GM19351 (cell line): Measurements from ENCODE around the gene LMBRD2.
"Not testable (repeated sequence)": the region's sequence is repeated elsewhere in the genome, so short reads cannot be mapped to it uniquely, and the experiment has no call there.

Experiments used
- ATAC-seq: cut with Tn5 transposase; IDR thresholded peaks from one replicate; pipeline ENCODE4 v1.9.1; 2021; ENCODE audit warnings: mild to moderate bottlenecking, moderate library complexity; ENCODE audit not compliant: unreplicated experiment

Gene LMBRD2

DNA sequence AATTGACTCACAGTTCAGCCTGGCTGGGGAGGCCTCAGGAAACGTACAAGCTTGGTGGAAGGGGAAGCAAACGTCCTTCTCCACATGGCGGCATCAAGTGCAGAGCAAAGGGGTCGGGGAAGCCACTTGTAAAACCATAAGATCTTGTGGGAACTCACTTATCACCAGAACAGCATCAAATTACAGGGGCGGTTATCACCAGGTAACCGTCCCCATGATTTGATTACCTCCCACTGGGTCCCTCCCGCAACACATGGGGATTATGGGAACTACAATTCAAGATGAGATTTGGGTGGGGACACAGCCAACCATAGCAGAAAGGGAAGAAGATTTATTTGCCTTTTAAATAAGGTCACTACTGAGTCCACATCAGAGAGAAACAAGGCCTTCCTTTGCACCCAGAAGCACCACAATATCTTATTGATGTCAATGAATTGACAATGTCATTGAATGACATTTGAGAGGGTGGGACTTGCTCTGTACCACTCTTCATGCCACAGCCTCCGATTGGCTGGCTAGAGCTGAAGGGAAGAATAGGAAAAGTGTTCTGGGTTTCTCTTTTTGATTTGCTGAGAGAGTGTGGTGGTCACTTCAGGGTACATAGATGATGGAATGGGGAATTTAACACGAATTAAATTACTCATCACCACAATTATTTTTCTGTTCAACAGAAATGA lies 11.3 kb upstream of the LMBRD2 start:
- no peak for ATAC-seq

DNA sequence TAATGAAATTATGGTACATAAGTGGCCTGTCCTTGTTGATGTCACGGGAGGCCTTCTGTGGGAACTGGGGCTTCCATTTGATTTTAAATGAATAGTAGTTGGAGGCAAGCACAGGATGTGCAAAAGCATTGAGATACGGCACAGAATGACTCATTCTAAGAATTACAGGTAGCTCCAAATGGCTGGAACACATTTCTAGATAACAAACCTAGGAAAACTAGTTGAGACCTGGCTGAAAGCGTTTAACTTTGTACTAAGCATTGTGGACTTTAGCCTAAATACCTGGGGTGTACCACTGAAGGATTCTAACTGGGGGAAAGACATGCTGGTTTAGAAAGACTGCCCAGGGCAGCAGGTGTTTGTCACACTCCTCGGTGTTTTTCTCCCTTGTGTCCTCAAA lies 9.7 kb upstream of the LMBRD2 start:
- ATAC-seq, result no peak

DNA sequence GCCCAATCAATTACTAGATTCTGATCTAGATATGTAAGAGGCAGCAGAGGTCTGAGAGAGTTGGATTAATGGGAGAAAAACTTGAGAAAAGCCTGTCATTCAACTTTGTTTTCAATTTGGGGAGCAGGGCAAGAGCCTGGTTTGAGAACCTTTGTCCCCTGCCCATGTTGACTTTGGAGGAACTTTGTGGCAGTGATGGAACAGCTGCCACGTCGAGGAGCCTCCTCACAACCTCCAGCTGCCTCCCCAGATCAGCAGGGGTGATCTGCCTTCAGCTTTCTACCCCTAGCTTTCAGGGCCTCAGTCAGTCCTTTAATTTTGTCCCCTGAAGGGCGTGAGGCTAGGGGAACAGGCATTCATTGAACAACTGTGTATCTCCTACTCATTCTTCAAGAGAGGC lies 8.9 kb upstream of the LMBRD2 start:
- ATAC-seq, result no peak

DNA sequence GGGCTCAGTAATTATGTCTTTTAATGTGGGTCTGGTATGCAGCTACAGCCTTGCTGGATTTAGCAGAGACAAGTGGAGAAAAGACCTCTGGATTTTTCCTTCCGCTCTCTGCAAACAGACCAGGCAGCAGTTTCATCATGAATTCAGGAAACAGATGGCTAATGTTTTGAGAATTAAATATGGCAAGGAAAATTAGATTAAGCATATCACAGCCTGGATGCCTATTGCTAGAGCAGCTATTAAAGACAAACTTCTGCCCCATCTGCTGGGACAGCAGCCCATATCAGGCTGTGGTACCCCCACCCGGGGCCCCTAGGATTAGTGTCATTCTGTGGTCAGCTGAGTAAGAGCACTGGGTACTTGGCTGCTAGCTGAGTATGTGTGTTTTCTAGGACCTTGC lies 6.5 kb upstream of the LMBRD2 start:
- ATAC-seq, result no peak

DNA sequence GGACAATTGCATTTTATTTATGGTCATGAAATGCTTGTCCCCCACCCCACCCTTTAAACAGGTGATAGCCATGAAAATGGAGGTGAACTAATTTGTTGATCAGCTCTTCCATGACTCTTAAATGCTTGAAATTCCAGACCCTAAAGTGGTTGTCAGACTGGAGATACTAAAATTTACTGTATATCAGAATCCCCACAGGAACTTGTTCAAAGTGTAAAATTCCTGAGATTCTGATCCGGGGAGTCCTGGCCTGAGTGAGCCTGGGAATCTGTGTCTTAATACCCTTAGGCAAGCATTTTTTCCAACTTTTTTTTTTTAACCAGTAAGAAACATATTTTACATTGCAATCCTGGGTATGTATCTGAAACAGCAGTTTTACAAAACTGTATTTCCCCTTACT lies 4.9 kb upstream of the LMBRD2 start:
- ATAC-seq, result no peak

DNA sequence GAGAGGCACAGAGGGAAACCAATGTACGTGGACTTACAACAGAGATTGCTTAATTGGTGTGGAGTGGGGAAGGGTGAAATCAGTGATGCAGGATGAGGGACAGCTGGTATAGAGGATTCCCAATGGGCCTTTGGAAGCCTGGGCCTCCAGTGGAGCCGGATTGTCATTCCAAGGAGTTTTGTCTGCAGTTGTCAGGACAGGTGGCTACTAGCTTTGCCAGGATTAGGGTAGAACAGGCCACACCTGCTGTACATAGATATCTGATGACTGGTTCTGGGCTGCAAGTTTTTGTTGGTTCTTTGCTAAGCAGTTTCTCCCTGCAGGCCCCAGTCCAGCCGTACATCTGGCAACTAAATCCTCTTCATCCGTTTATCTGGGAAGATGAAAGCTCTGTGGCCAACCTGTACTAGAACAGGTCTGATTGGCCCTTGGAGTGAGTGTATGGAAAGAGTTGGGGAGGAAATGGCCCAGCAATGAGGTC lies 4.5 kb upstream of the LMBRD2 start:
- ATAC-seq, result no peak

DNA sequence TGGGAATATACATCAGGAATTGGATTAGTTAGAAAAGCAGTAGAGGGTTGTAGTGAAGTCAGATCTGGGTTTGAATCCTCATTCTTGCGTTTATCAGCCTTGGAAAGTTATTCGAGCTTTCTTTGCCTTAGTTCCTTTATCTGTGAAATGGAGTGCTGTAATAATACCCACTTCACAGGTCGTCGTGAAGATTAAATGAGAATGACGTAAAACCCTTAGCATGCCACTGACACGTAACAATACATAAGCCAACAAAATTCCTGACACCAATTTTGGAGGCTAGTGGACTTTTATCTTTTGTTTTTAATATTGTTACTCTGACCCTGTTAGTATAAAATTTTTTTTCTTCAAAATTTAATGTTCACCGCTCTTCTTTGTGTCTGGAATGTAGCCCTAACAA lies 3.6 kb upstream of the LMBRD2 start:
- no peak for ATAC-seq

DNA sequence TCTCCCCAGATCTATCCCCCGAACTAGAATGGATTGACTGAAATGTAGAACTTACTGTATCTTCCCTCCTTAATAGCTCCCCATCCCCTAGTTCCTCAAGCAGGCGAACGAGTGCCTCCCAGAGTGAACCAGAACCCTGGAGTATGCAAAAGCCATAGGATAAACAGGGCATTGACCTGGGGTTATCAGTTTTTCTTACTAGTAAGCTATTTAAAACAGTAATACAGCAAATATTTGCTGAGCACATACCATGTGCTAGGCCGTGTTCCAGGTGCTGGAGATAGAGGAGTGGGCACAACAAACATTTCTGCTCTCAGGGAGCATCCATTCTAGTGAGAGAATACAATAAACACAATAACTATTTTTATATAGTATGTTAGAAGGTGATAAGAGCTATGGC lies 2.0 kb upstream of the LMBRD2 start:
- ATAC-seq, result no peak

DNA sequence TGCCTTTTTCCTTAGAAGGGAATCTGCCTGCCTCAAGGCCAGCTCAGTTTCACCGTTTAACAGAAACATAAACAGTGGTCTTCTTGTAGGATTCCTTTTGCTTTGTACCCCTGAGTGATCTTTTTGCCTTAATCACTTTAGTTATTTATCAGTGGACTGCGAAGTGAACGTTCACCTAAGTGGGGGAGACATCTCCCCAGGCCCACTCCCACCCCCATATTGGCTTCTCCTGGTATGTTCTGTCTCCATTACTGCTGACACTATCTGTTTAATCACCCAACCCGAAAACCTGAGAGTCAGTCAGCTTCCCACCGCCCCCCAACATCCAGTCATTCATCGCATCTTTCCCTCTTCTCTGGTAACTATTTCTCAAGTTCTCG lies 1.6 kb upstream of the LMBRD2 start:
- no peak for ATAC-seq

DNA sequence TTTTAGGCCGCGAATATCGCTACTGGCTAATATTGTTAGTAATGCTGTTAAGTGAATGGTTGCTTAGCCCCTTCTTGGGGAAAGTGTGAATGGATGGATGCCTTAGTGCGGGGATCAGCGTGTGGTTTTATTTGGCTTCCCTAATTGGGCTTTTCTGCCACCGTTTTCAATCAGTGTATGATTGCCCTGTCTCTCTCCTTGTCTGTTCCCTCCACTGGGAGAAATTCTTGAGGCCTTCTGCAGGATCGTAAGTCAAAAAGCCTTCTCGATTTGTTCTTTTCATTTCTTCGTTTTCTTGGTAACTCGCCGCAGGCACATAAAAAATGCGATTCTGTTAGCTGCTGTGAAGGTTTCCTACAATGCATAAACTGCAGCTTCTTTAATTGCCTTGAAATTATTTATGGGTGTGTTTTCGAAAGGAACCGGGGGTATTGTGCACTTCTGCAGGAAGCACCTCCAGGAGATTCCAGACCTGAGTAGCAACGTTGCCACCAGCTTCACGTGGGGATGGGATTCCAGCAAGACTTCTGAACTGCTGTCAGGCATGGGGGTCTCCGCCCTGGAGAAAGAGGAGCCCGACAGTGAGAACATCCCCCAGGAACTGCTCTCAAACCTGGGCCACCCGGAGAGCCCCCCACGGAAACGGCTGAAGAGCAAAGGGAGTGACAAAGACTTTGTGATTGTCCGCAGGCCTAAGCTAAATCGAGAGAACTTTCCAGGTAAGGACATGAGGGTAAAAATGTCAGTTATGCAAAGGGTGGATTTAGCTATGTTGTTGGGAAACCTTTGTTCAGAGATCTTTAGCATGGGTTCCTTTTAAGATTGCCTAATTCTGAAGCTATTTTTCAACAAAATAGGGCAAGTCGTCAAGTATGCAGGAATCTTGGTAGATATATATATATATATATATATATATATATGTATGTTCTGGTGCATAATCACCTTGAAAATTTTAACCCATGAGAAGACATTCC lies 924 bp upstream of the LMBRD2 start:
- peak; percentile 3 for ATAC-seq

DNA sequence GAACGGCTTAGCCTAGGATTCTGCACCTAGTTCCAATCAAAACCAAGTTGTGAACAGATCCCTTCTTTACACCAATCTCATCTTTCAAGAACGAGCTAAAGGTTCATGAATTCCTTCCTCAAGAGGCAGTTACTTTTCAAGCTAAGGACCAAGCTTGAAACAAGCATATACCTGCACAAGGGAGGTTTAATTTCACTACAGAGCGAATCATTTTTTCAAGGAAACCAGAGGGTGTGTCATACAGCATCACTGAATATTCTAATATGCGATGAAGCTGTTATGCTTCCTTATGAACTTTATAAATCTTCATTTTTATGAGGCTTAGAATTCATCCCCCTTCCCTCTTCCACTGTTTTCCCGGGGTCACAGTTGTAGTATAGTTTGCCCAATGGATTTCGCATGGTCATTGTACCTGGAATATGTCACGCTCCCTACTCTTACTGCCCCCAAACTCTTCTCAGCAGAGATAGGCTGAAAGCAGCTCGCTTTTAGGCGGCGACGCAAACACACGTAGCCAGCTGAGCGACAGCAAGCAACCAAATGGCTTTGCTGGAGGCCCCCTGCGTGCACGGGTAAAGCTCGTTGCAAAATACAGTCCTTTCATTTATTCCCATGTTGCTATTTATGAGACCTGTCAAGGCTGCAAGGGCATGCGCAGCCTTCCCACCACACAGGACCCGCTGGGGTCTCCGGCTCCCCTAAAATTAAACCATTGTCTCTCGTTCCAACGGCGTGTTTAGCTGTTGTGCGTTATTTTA lies 832 bp downstream of the LMBRD2 start:
- peak; percentile 39 for ATAC-seq

DNA sequence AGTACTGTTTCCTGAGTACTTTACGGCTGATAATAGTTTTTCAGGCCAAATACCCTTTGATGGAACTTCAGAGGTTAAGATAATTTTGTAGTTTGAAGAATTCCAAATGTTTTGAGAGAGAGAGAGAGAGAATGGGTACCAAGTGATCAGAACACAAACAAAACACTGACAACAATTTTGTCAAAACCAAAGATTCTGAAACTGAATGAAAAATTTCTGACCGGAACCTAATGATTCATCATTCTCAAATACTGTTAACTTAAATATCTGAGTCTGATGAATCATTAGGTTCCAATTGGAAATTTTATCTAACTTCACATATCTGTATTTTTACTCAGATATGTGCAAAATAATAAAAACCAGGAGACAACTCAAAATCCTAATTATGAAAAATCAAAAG lies 4.0 kb downstream of the LMBRD2 start:
- ATAC-seq, result no peak

DNA sequence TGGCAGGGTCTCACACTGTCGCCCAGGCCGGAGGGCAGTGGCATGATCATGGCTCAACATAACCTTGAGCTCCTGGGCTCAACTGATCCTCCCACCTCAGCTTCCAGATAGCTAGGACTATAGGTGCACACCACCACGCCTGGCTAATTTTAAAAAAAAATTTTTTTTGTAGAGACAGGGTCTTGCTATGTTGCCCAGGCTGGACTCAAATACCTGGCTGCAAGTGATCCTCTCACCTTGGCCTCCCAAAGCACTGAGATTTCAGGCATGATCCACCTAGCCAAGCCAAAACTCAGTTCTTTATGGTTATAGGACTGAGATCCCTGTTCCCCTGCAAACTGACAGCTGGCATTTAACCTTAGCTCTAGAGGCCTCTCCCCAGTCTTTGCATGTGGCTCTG lies 5.3 kb downstream of the LMBRD2 start:
- ATAC-seq, result no peak

DNA sequence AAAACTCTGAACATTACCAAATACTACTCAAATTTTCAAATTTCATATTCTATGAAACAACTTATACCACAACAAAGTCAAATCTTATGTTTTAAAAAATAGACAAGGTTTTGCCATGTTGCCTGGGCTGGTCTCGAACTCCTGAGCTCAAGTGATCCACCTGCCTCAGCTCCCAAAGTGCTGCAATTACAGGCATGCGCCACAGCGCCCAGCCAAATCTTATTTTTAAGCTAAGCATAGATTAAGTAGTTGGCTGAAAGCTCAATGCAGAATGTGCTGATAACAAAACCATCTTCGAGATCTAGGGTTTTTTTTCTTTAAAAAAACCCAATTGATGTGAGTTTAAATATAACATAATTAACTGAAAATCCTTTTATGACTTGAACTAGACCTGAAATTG lies 6.4 kb downstream of the LMBRD2 start:
- no peak for ATAC-seq

DNA sequence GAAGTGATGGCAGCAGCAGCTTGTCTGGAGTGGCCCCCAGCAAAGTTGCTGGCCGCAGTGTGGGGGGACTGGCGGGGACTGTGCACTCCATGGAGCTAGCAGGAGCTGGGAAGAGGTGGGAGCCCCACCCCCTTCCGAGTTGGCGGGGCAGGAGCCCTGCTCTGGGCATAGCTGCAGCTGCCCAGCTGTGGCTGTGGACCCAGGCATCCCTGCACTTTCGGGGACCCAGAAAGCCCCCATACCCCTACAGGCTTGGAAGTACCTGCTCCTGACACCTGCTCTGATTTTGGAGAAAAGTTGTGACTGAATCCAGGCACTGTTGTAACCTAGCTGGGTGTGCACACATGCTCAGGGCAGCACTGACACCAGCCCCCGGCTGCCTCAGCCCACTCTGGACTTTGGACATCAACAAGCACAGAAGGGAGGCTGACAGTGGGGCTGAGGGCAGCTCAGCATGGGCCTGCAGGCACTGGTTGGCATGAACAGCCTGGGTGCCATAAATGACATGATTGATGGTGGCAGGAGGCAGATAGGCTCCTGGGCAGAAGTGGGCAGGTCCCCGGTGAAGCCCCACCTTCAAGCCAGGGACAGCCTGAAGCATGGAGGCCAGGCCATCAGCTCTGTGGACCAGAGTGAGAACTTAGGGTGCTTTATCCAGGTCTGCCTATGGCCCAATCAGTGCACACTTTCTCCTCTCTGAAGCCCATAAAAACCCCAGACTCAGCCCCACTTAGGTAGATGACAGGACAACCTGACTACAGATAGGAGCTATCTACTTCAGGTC lies 12.6 kb downstream of the LMBRD2 start:
- no peak for ATAC-seq

DNA sequence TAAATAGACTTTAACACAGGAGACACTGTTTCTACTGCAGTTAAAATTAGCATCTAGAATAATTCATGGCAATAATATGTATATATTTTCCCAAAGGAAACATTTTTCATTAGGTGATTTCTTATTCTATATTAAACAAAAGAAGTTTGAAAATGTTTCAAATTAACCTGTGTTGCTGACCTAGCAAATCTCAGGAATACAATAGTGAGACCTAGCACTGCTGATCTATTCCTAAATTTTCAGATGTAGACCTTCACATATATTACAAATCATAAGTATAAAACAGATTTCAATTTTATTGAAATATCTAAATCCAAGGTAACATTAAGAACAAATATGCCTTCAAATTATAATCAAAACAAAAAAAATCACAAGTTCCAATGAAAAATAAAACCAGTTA lies 15.1 kb downstream of the LMBRD2 start:
- no peak for ATAC-seq

DNA sequence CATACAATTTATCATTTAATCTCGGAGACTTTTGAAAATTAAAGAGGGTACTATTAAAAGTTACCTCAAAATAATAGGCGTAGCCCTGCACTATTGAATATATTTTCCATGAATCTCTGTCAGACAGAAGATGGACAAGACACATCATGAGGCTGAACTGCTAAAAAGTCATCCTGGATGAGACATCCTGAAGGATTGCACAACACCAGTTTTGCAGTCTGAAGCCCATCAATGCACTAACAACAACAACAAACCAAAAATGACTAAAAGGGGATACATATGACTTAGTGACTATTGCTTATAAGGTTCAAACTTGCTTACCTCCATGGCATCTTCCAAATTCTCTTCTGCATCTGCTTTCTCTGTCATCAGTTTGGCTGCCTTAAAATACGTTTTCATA lies 15.7 kb downstream of the LMBRD2 start:
- ATAC-seq, result no peak

DNA sequence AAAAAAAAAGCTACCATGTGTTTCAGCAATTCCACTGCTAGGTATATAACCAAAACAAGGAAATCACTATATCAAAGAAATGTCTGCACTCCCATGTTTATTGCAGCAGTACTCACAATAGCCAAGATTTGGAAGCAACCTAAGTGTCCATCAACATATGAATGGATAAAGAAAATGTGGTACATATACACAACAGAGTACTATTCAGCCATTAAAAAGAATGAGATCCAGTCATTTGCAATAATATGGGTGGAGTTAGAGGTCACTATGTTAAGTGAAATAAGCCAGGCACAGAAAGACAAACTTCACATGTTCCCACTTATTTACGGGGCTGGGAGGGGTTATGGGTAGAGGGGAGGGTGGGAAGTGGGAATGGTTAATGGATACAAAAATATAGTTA lies 18.7 kb downstream of the LMBRD2 start:
- ATAC-seq, result not testable (repeated sequence)

DNA sequence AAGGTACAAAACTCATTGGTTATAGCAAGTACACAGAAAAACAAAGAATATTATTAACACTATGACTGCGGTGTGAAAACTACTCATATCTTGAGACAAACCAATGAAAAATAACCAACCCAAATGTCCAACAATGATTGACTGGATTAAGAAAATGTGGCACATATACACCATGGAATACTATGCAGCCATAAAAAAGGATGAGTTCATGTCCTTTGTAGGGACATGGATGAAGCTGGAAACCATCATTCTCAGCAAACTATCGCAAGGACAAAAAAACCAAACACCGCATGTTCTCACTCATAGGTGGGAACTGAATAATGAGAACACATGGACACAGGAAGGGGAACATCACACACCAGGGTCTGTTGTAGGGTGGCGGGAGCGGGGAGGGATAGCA lies 22.0 kb downstream of the LMBRD2 start:
- not testable (repeated sequence) for ATAC-seq

DNA sequence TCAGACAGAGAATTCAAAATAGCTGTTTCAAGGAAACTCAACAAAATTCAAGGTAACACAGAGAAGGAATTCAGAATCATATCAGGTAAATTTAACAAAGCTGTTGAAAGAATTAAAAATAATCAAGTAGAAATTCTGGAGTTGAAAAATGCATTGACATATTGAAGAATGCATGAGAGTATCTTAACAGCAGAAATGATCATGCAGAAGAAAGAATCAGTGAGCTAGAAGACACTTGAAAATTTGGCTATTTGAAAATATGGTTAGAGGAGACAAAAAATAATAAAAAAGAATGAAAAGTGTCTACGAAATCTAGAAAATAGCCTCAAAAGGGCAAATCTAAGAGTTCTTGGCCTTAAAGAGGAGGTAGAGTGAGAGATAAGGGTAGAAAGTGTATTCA lies 22.9 kb downstream of the LMBRD2 start:
- no peak for ATAC-seq

DNA sequence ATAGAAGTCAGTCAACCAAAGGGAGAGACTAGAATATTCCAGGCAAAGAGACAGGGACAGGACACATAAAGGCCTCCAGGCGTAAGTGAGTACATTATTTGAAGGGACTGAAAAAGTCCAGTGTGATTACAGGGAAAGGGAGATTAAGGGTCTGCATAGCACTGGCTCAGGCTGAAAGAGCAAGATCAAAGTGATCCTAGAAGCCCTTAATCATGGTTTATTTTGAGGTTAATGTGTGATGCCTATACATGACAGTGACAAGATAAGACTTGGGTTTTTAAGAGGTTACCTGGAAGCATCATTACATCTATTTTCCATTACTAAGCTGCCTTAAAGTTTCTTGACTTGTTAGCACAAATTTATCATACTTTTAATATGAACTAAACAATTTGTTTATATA lies 25.8 kb downstream of the LMBRD2 start:
- no peak for ATAC-seq
